ENCODE results near the gene CPSF3. TPM values are rescaled to one million over a fixed set of nuclear protein-coding genes. Genes with fewer than 3 reads are reported as not detected.

CPSF3 gene
- total and polyA plus RNA-seq, 8 donors, result 8.2 to 55.3 (median 16.7) TPM

- H3K27ac ChIP-seq, result no peak overlapping the region
- peaks cover 0 to 11% (median 4%) of the 10 kb centered on the region in 4 donors for H3K4me1 ChIP-seq
- no peaks in the 10 kb centered on the region for H3K27me3 ChIP-seq
- DNase-seq, result no peak
- H3K4me3 ChIP-seq, result no peak overlapping the region
- intact Hi-C loops (cut with DNase I; ENCODE audit: low total_unique reads), result no loop called here
- TF ChIP-seq, protein P1, sequence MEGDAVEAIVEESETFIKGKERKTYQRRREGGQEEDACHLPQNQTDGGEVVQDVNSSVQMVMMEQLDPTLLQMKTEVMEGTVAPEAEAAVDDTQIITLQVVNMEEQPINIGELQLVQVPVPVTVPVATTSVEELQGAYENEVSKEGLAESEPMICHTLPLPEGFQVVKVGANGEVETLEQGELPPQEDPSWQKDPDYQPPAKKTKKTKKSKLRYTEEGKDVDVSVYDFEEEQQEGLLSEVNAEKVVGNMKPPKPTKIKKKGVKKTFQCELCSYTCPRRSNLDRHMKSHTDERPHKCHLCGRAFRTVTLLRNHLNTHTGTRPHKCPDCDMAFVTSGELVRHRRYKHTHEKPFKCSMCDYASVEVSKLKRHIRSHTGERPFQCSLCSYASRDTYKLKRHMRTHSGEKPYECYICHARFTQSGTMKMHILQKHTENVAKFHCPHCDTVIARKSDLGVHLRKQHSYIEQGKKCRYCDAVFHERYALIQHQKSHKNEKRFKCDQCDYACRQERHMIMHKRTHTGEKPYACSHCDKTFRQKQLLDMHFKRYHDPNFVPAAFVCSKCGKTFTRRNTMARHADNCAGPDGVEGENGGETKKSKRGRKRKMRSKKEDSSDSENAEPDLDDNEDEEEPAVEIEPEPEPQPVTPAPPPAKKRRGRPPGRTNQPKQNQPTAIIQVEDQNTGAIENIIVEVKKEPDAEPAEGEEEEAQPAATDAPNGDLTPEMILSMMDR (IDR thresholded peaks at IDR 0.05), result no peak
- no peak for TF ChIP-seq POLR2AphosphoS5 (IDR thresholded peaks at IDR 0.05)
- TF ChIP-seq EP300 (IDR thresholded peaks at IDR 0.05), result no peak
- no peak for TF ChIP-seq POLR2A (IDR thresholded peaks at IDR 0.05)
- H3K9me3 ChIP-seq, result no peaks in the 10 kb centered on the region
- peaks cover 73 to 98% (median 95%) of the 10 kb centered on the region in 4 donors for H3K36me3 ChIP-seq
These were observed 59.7 kb downstream of the CPSF3 start for GRCh38 chr2:9483107-9483506.

DNA sequence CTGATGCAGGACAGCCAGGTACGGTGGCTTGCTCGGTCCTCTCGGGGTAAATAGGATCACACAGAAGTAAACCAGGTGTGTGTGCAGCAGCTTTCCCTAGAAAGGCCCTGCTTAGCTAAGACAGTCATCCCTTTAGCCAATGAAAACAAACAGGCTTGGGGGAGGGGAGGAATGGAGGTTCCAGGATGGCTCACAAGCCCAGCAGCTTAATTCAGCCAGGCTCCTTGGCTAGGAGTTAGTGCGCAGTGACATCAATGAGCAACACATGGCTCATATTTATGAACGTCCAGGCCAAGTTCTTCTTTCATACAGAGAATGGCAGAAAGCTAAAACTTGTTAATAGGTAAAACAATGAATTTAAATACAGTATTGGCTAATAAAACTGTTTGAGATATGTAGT, 61.1 kb downstream of the CPSF3 start:
- no peak overlapping the region for H3K4me3 ChIP-seq
- no peak overlapping the region for H3K27ac ChIP-seq
- WGBS, 5 donors, result 88 to 89% (median 89%) methylated on average over 5 of the region's 5 CpGs
- TF ChIP-seq, protein P1 (IDR thresholded peaks at IDR 0.05), result no peak
- TF ChIP-seq POLR2AphosphoS5 (IDR thresholded peaks at IDR 0.05) (no peak), POLR2A (IDR thresholded peaks at IDR 0.05) (no peak), EP300 (IDR thresholded peaks at IDR 0.05) (no peak)
- H3K4me1 ChIP-seq, result peaks cover 0 to 3% (median 0%) of the 10 kb centered on the region in 4 donors
- peaks cover 82 to 100% (median 99%) of the 10 kb centered on the region in 4 donors for H3K36me3 ChIP-seq
- H3K9me3 ChIP-seq, result no peaks in the 10 kb centered on the region
- intact Hi-C loops (cut with DNase I; ENCODE audit: low total_unique reads), result no loop called here
- DNase-seq, result no peak
- H3K27me3 ChIP-seq, result no peaks in the 10 kb centered on the region

GRCh38 chr2:9488583-9489547, 65.4 kb downstream of the CPSF3 start:
- WGBS, 5 donors, result 97 to 100% (median 100%) methylated on average over 1 of the region's 1 CpG
- Histone ChIP-seq H3K4me3 (no peak overlapping the region), H3K9me3 (no peaks in the 10 kb centered on the region), H3K36me3 (peaks cover 89 to 100% (median 100%) of the 10 kb centered on the region in 4 donors), H3K27ac (peak overlapping the region in 2 of 5 donors; percentile 2 to 18), H3K27me3 (no peaks in the 10 kb centered on the region), H3K4me1 (no peaks in the 10 kb centered on the region)
- no peak for DNase-seq
- intact Hi-C loops (cut with DNase I; ENCODE audit: low total_unique reads), result no loop called here
- TF ChIP-seq EP300 (IDR thresholded peaks at IDR 0.05) (no peak), POLR2AphosphoS5 (IDR thresholded peaks at IDR 0.05) (no peak), POLR2A (IDR thresholded peaks at IDR 0.05) (no peak)
- TF ChIP-seq, protein P1 (IDR thresholded peaks at IDR 0.05), result no peak

- DNase-seq, result no peak
- Histone ChIP-seq H3K4me1 (no peaks in the 10 kb centered on the region), H3K36me3 (peaks cover 84 to 100% (median 100%) of the 10 kb centered on the region in 4 donors), H3K27me3 (no peaks in the 10 kb centered on the region), H3K4me3 (no peak overlapping the region), H3K9me3 (no peaks in the 10 kb centered on the region), H3K27ac (no peak overlapping the region)
- intact Hi-C loops (cut with DNase I; ENCODE audit: low total_unique reads), result no loop called here
- 63 to 80% (median 77%) methylated on average over 2 of the region's 2 CpGs for WGBS, 5 donors
- TF ChIP-seq, protein P1 (IDR thresholded peaks at IDR 0.05), result no peak
- TF ChIP-seq POLR2A (IDR thresholded peaks at IDR 0.05) (no peak), EP300 (IDR thresholded peaks at IDR 0.05) (no peak), POLR2AphosphoS5 (IDR thresholded peaks at IDR 0.05) (no peak)
These were observed 67.3 kb downstream of the CPSF3 start for GRCh38 chr2:9490789-9491188.
